Measurements from ENCODE around the gene ZRANB1.

GRCh38 chr10:125026036-125026931 is 84.4 kb downstream of the ZRANB1 start:
- TF ChIP-seq TARDBP (IDR thresholded peaks at IDR 0.05) (no peak), FOXK2 (IDR thresholded peaks at IDR 0.05) (no peak), NFRKB (IDR thresholded peaks at IDR 0.05) (no peak), FOXA1 (IDR thresholded peaks at IDR 0.05) (no peak), ELF4 (IDR thresholded peaks at IDR 0.05) (no peak), L3MBTL2 (conservative IDR thresholded peaks at IDR 0.05) (no peak), FOXM1 (IDR thresholded peaks at IDR 0.05; ENCODE audit: borderline replicate concordance) (no peak), PKNOX1 (IDR thresholded peaks at IDR 0.05) (no peak), LEF1 (IDR thresholded peaks at IDR 0.05; ENCODE audit: borderline replicate concordance) (no peak)
